Measurements from ENCODE around the gene C5AR1. TPM values are rescaled to one million over a fixed set of nuclear protein-coding genes. Genes with fewer than 3 reads are reported as not detected.

C5AR1 gene
- total and polyA plus RNA-seq, 9 of the 15 experiments (the other 6 are each of a cell fraction or from before 2014, with no cell fraction given), result 0.06 to 1.6 (median 0.28) TPM; not detected in 3

GRCh38 chr19:47274891-47275761 is 34.5 kb upstream of the C5AR1 start (continued):
- TF ChIP-seq ZFPM2 (CRISPR knock-in tag; IDR thresholded peaks at IDR 0.05), result peak; percentile 86; the same call in 1 of the 2 replicates
- no peak for TF ChIP-seq DDX20 (tag; IDR thresholded peaks at IDR 0.05; ENCODE audit: low read depth)
- TF ChIP-seq ZNF347 (CRISPR knock-in tag; IDR thresholded peaks at IDR 0.05; ENCODE audit: low read depth), result no peak
- peak; percentile 86 for TF ChIP-seq THAP12 (CRISPR knock-in tag; IDR thresholded peaks at IDR 0.05)
- TF ChIP-seq PRPF4 (IDR thresholded peaks at IDR 0.05; ENCODE audit: insufficient read depth, low read depth, low read length, poor library complexity, severe bottlenecking), result no peak
- no peak for TF ChIP-seq ZNF76 (CRISPR knock-in tag; IDR thresholded peaks at IDR 0.05; ENCODE audit: borderline replicate concordance)
- TF ChIP-seq, protein P1, sequence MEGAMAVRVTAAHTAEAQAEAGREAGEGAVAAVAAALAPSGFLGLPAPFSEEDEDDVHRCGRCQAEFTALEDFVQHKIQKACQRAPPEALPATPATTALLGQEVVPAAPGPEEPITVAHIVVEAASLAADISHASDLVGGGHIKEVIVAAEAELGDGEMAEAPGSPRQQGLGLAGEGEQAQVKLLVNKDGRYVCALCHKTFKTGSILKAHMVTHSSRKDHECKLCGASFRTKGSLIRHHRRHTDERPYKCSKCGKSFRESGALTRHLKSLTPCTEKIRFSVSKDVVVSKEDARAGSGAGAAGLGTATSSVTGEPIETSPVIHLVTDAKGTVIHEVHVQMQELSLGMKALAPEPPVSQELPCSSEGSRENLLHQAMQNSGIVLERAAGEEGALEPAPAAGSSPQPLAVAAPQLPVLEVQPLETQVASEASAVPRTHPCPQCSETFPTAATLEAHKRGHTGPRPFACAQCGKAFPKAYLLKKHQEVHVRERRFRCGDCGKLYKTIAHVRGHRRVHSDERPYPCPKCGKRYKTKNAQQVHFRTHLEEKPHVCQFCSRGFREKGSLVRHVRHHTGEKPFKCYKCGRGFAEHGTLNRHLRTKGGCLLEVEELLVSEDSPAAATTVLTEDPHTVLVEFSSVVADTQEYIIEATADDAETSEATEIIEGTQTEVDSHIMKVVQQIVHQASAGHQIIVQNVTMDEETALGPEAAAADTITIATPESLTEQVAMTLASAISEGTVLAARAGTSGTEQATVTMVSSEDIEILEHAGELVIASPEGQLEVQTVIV (CRISPR knock-in tag; IDR thresholded peaks at IDR 0.05; ENCODE audit: borderline replicate concordance), result no peak
- TF ChIP-seq ZBTB7A (IDR thresholded peaks at IDR 0.05; ENCODE audit: borderline replicate concordance, control insufficient read depth, low read depth, low read length), result peak; percentile 67; the same call in 1 of the 2 replicates

Measured in K562 (cell line).